CD8-positive, alpha-beta memory T cell (primary cell): ENCODE results near the gene SIRPG. TPM values are rescaled to one million over a fixed set of nuclear protein-coding genes. Genes with fewer than 3 reads are reported as not detected.
"Not testable (repeated sequence)": the region's sequence is repeated elsewhere in the genome, so short reads cannot be mapped to it uniquely, and the experiment has no call there.

Experiments
- CTCF ChIA-PET: fragments of 350-600 bp; sonication (Branson Sonifier 250); formaldehyde crosslinking; loops from one replicate; lab custom pipeline; 2021; ENCODE audit warnings: antibody characterized with exemption; lab: Charles Lee
- POLR2A ChIA-PET: fragments of 350-600 bp; sonication (Branson Sonifier 250); formaldehyde crosslinking; loops from one replicate; lab custom pipeline; 2021; ENCODE audit warnings: antibody characterized with exemption; lab: Charles Lee
- DNase-seq, 5 donors: peaks; one replicate each; pipeline versions ENCODE4 v3.0.0 to v3.0.0-alpha.2; 2020 to 2022; ENCODE audit warnings: mixed read lengths in 1 of 5
- H3K27ac ChIP-seq: one replicate; pipeline ENCODE4 v1.7.0; 2013; ENCODE audit warnings: low read depth, mild to moderate bottlenecking, low read length, moderate library complexity
- H3K27me3 ChIP-seq: 2 replicates; pipeline ENCODE4 v1.7.0; 2013; ENCODE audit warnings: low read length, mild to moderate bottlenecking; ENCODE audit not compliant: insufficient read depth, poor library complexity, severe bottlenecking
- H3K36me3 ChIP-seq: 2 replicates; pipeline ENCODE4 v1.7.0; 2013; ENCODE audit warnings: mild to moderate bottlenecking, low read length, moderate library complexity; ENCODE audit not compliant: insufficient read depth
- H3K4me1 ChIP-seq: 2 replicates; pipeline ENCODE4 v1.7.0; 2013; ENCODE audit warnings: mild to moderate bottlenecking, low read length, moderate library complexity; ENCODE audit not compliant: insufficient read depth
- H3K4me3 ChIP-seq: 2 replicates; pipeline ENCODE4 v1.7.0; 2013; ENCODE audit warnings: mild to moderate bottlenecking, low read length
- H3K9me3 ChIP-seq: 2 replicates; pipeline ENCODE4 v1.7.0; 2013; ENCODE audit warnings: mild to moderate bottlenecking, low read length
- H3K27ac Mint-ChIP-seq, 8 donors: one replicate each; pipeline ENCODE4 v1.8.0; 2020 to 2021; ENCODE audit warnings: mixed read lengths in 8 of 8, mild to moderate bottlenecking in 6 of 8, inconsistent platforms in 3 of 8, moderate library complexity in 3 of 8
- H3K27me3 Mint-ChIP-seq, 2 donors: one replicate each; pipeline ENCODE4 v1.8.0; 2020 to 2021; ENCODE audit warnings: mixed read lengths in 2 of 2, mild to moderate bottlenecking in 1 of 2, moderate library complexity in 1 of 2
- H3K36me3 Mint-ChIP-seq, 3 donors: one replicate each; pipeline ENCODE4 v1.8.0; 2020 to 2021; ENCODE audit warnings: mixed read lengths in 3 of 3, inconsistent platforms in 1 of 3, mild to moderate bottlenecking in 1 of 3
- H3K4me1 Mint-ChIP-seq, 3 donors: one replicate each; pipeline ENCODE4 v1.8.0; 2020 to 2021; ENCODE audit warnings: mixed read lengths in 3 of 3, inconsistent platforms in 1 of 3, mild to moderate bottlenecking in 1 of 3
- H3K4me3 Mint-ChIP-seq, 7 donors: one replicate each; pipeline ENCODE4 v1.8.0; 2020 to 2021; ENCODE audit warnings: mixed read lengths in 7 of 7, mild to moderate bottlenecking in 6 of 7, moderate library complexity in 4 of 7, inconsistent platforms in 2 of 7
- H3K9me3 Mint-ChIP-seq, 5 donors: one replicate each; pipeline ENCODE4 v1.8.0; 2020 to 2022; ENCODE audit warnings: mixed read lengths in 5 of 5, mild to moderate bottlenecking in 3 of 5, moderate library complexity in 2 of 5, inconsistent platforms in 1 of 5
- polyA plus RNA-seq: library from polyadenylated mRNA; unstranded; fragments of 300-500 nt; fragmentation: Illumina TruSeq; gene quantifications from one replicate; pipeline ENCODE4 v1.2.3, GENCODE V29; 2021
- total RNA-seq, 2 experiments: library from RNA; stranded (reverse); gene quantifications; one replicate each; pipeline ENCODE4 v1.2.3, GENCODE V29; 2021

The SIRPG gene
- total RNA-seq (10 to 100 TPM in 1 of 2 experiments, 1 to 10 TPM in 1; 9.3 to 11.7 TPM), polyA plus RNA-seq (149 TPM)

- Mint-ChIP-seq H3K27me3 (no peaks in the 10 kb centered on the region), H3K4me3 (peak within 1 kb of the TSS; percentile 85 to 94 (median 89)), H3K9me3 (peaks cover 0 to 6% (median 4%) of the 10 kb centered on the region in 5 donors), H3K27ac (peak within 1 kb of the TSS; percentile 90 to 99 (median 92)), H3K4me1 (peaks cover 92 to 96% (median 95%) of the 10 kb centered on the region in 3 donors), H3K36me3 (peaks cover 5 to 21% (median 17%) of the 10 kb centered on the region in 3 donors)
- no peaks in the 10 kb centered on the region for H3K27me3 ChIP-seq
- ChIA-PET CTCF (no interaction called here), POLR2A (no interaction called here)
- H3K9me3 ChIP-seq, result no peaks in the 10 kb centered on the region
- H3K36me3 ChIP-seq, result no peaks in the 10 kb centered on the region
- H3K4me1 ChIP-seq, result peaks cover 83% of the 10 kb centered on the region
- peak within 1 kb of the TSS; percentile 68 for H3K4me3 ChIP-seq
- DNase-seq, result peak in 1 of 5 donors; percentile 51
- peak within 1 kb of the TSS; percentile 39 for H3K27ac ChIP-seq
These were observed at the start of gene SIRPG for GRCh38 chr20:1657556-1658334. SIRPG (minus strand) TSS chr20:1657779; CDS start chr20:1657714, 65 bp downstream.

GRCh38 chr20:1706887-1707286 lies 49.3 kb upstream of the SIRPG start:
- H3K4me1 ChIP-seq, result peaks cover 14% of the 10 kb centered on the region
- Mint-ChIP-seq H3K36me3 (peaks cover 0 to 11% (median 1%) of the 10 kb centered on the region in 3 donors), H3K4me1 (peaks cover 9 to 16% (median 12%) of the 10 kb centered on the region in 3 donors), H3K9me3 (peaks cover 0 to 24% (median 3%) of the 10 kb centered on the region in 5 donors), H3K27ac (peak overlapping the region in 2 of 8 donors; percentile 11 to 61)
- DNase-seq, H3K4me3 ChIP-seq, CTCF ChIA-PET, H3K36me3 ChIP-seq, H3K27me3 Mint-ChIP-seq, H3K27ac ChIP-seq, H3K4me3 Mint-ChIP-seq, H3K27me3 ChIP-seq, POLR2A ChIA-PET, H3K9me3 ChIP-seq: not testable (repeated sequence)

GRCh38 chr20:1706079-1706478 lies 48.5 kb upstream of the SIRPG start:
- Mint-ChIP-seq H3K9me3 (peaks cover 0 to 23% (median 3%) of the 10 kb centered on the region in 5 donors), H3K36me3 (peaks cover 0 to 9% (median 1%) of the 10 kb centered on the region in 3 donors), H3K27ac (no peak overlapping the region), H3K27me3 (peaks cover 0 to 2% of the 10 kb centered on the region in 2 donors), H3K4me3 (no peak overlapping the region), H3K4me1 (peaks cover 9 to 16% (median 12%) of the 10 kb centered on the region in 3 donors)
- Histone ChIP-seq H3K36me3 (no peaks in the 10 kb centered on the region), H3K27me3 (no peaks in the 10 kb centered on the region), H3K4me3 (no peak overlapping the region), H3K27ac (no peak overlapping the region), H3K4me1 (peaks cover 14% of the 10 kb centered on the region), H3K9me3 (no peaks in the 10 kb centered on the region)
- ChIA-PET POLR2A (no interaction called here), CTCF (no interaction called here)
- no peak for DNase-seq

- Mint-ChIP-seq H3K4me1 (peaks cover 4 to 9% (median 7%) of the 10 kb centered on the region in 3 donors), H3K27me3 (peaks cover 0 to 2% of the 10 kb centered on the region in 2 donors), H3K36me3 (peaks cover 0 to 11% (median 1%) of the 10 kb centered on the region in 3 donors), H3K4me3 (no peak overlapping the region), H3K27ac (no peak overlapping the region), H3K9me3 (peaks cover 0 to 15% (median 0%) of the 10 kb centered on the region in 5 donors)
- no peaks in the 10 kb centered on the region for H3K9me3 ChIP-seq
- H3K36me3 ChIP-seq, result no peaks in the 10 kb centered on the region
- no peak for DNase-seq
- ChIA-PET POLR2A (no interaction called here), CTCF (no interaction called here)
- no peak overlapping the region for H3K27ac ChIP-seq
- no peak overlapping the region for H3K4me3 ChIP-seq
- H3K4me1 ChIP-seq, result peaks cover 4% of the 10 kb centered on the region
- H3K27me3 ChIP-seq, result no peaks in the 10 kb centered on the region
These were observed 45.3 kb upstream of the SIRPG start for GRCh38 chr20:1702855-1703254.

GRCh38 chr20:1702328-1702727 lies 44.7 kb upstream of the SIRPG start:
- H3K36me3 Mint-ChIP-seq, result peaks cover 0 to 11% (median 1%) of the 10 kb centered on the region in 3 donors
- peaks cover 5 to 8% (median 6%) of the 10 kb centered on the region in 3 donors for H3K4me1 Mint-ChIP-seq
- Histone ChIP-seq H3K27ac (no peak overlapping the region), H3K4me1 (peaks cover 3% of the 10 kb centered on the region), H3K36me3 (no peaks in the 10 kb centered on the region), H3K27me3 (no peaks in the 10 kb centered on the region), H3K9me3 (no peaks in the 10 kb centered on the region), H3K4me3 (no peak overlapping the region)
- H3K27me3 Mint-ChIP-seq, result peaks cover 0 to 1% of the 10 kb centered on the region in 2 donors
- H3K4me3 Mint-ChIP-seq, result no peak overlapping the region
- peak overlapping the region in 1 of 8 donors; percentile 68 for H3K27ac Mint-ChIP-seq
- H3K9me3 Mint-ChIP-seq, result peaks cover 0 to 15% (median 0%) of the 10 kb centered on the region in 5 donors
- ChIA-PET POLR2A (no interaction called here), CTCF (no interaction called here)
- DNase-seq, result no peak

- Mint-ChIP-seq H3K27me3 (peaks cover 0 to 1% of the 10 kb centered on the region in 2 donors), H3K36me3 (peaks cover 0 to 11% (median 1%) of the 10 kb centered on the region in 3 donors), H3K4me1 (peaks cover 17 to 19% (median 17%) of the 10 kb centered on the region in 3 donors), H3K4me3 (no peak overlapping the region), H3K9me3 (peaks cover 0 to 15% (median 0%) of the 10 kb centered on the region in 5 donors), H3K27ac (peak overlapping the region in 1 of 8 donors; percentile 40)
- H3K27me3 ChIP-seq, result no peaks in the 10 kb centered on the region
- no peaks in the 10 kb centered on the region for H3K36me3 ChIP-seq
- peaks cover 17% of the 10 kb centered on the region for H3K4me1 ChIP-seq
- H3K9me3 ChIP-seq, result no peaks in the 10 kb centered on the region
- no peak overlapping the region for H3K4me3 ChIP-seq
- ChIA-PET CTCF (no interaction called here), POLR2A (no interaction called here)
- H3K27ac ChIP-seq, result no peak overlapping the region
- DNase-seq, result no peak
These were observed 43.4 kb upstream of the SIRPG start for GRCh38 chr20:1700990-1701389.

GRCh38 chr20:1697592-1697991 lies 40.0 kb upstream of the SIRPG start:
- Histone ChIP-seq H3K9me3 (no peaks in the 10 kb centered on the region), H3K4me3 (no peak overlapping the region), H3K4me1 (peaks cover 22% of the 10 kb centered on the region), H3K27me3 (no peaks in the 10 kb centered on the region), H3K36me3 (no peaks in the 10 kb centered on the region), H3K27ac (no peak overlapping the region)
- CTCF ChIA-PET, result interaction anchor here (1.1 to 1.6 kb wide), 3 partner anchors 47 to 188 kb away, joined by 3 to 4 read pairs (median 4); no protein-coding TSS in a partner anchor
- peak overlapping the region in 3 of 7 donors; percentile 10 to 41 (median 41) for H3K4me3 Mint-ChIP-seq
- POLR2A ChIA-PET, result no interaction called here
- DNase-seq, result no peak
- H3K4me1 Mint-ChIP-seq, result peaks cover 22 to 24% (median 22%) of the 10 kb centered on the region in 3 donors
- peaks cover 0 to 3% (median 0%) of the 10 kb centered on the region in 5 donors for H3K9me3 Mint-ChIP-seq
- peaks cover 0 to 1% of the 10 kb centered on the region in 2 donors for H3K27me3 Mint-ChIP-seq
- peak overlapping the region in 2 of 8 donors; percentile 49 to 62 for H3K27ac Mint-ChIP-seq
- peaks cover 0 to 8% (median 0%) of the 10 kb centered on the region in 3 donors for H3K36me3 Mint-ChIP-seq
